ENCODE results near the gene CFAP58. TPM values are rescaled to one million over a fixed set of nuclear protein-coding genes. Genes with fewer than 3 reads are reported as not detected.

CFAP58 gene
- polyA plus RNA-seq, 3 donors: 0.16 TPM; not detected in 2

DNA sequence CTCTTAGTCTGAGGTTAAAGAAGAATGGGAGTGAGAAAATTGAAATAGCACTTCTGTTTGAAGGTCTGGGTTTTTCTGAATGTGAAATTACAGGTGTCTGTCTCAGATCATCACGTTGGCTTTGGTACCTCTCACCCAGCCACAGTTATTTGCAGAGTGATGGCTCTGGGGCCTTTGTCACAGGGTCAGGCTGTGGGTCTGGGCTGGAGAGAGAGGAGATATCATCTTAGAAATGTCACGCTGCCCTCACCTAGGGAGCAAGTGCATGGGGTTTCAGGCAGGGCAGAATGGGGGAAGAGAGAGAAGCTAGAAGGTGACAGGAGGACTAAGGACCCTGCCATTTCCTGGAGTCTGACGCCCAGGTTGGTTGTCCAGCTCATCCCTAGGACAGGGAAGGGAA lies 127.2 kb downstream of the CFAP58 start:
- TF ChIP-seq, protein P1, sequence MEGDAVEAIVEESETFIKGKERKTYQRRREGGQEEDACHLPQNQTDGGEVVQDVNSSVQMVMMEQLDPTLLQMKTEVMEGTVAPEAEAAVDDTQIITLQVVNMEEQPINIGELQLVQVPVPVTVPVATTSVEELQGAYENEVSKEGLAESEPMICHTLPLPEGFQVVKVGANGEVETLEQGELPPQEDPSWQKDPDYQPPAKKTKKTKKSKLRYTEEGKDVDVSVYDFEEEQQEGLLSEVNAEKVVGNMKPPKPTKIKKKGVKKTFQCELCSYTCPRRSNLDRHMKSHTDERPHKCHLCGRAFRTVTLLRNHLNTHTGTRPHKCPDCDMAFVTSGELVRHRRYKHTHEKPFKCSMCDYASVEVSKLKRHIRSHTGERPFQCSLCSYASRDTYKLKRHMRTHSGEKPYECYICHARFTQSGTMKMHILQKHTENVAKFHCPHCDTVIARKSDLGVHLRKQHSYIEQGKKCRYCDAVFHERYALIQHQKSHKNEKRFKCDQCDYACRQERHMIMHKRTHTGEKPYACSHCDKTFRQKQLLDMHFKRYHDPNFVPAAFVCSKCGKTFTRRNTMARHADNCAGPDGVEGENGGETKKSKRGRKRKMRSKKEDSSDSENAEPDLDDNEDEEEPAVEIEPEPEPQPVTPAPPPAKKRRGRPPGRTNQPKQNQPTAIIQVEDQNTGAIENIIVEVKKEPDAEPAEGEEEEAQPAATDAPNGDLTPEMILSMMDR (IDR thresholded peaks at IDR 0.05): no peak
- Histone ChIP-seq H3K9ac (ENCODE audit: insufficient read depth, low read length, poor library complexity, severe bottlenecking) (no peak overlapping the region), H3K4me1 (ENCODE audit: control insufficient read depth in 1 of 2, insufficient read depth in 2 of 2, low read length in 2 of 2) (no peaks in the 10 kb centered on the region), H4K20me1 (ENCODE audit: insufficient read depth, low read length) (no peaks in the 10 kb centered on the region), H3K36me3 (replicated peaks in 1 of 2; ENCODE audit: control insufficient read depth in 1 of 2, insufficient read depth in 2 of 2, low read length in 2 of 2) (no peaks in the 10 kb centered on the region), H3K27ac (ENCODE audit: low read depth in 1 of 2, low read length in 2 of 2) (no peak overlapping the region), H2AFZ (ENCODE audit: insufficient read depth, low read depth, low read length, poor library complexity, severe bottlenecking) (no peak overlapping the region), H3K9me3 (replicated peaks in 1 of 2; ENCODE audit: control insufficient read depth in 1 of 2, insufficient read depth in 1 of 2, low read length in 2 of 2) (no peaks in the 10 kb centered on the region), H3K79me2 (ENCODE audit: insufficient read depth, low read length) (no peaks in the 10 kb centered on the region), H3K27me3 (ENCODE audit: control insufficient read depth in 2 of 2, insufficient read depth in 2 of 2, low read length in 2 of 2) (no peaks in the 10 kb centered on the region), H3K4me2 (replicated peaks; ENCODE audit: extremely low read depth, low read length, poor library complexity, severe bottlenecking) (no peak overlapping the region), H3K4me3 (replicated peaks in 1 of 3; ENCODE audit: low read depth in 2 of 3, low read length in 3 of 3) (no peak overlapping the region)
- DNase-seq: no peak
- Mint-ChIP-seq H3K4me1 (peaks cover 7% of the 10 kb centered on the region), H3K9me3 (peaks cover 0 to 5% (median 0%) of the 10 kb centered on the region in 7 donors), H3K36me3 (no peaks in the 10 kb centered on the region), H3K4me3 (no peak overlapping the region), H3K27ac (no peak overlapping the region), H3K27me3 (ENCODE audit: low read depth in 3 of 3) (peaks cover 2 to 6% (median 2%) of the 10 kb centered on the region in 3 donors)
- intact Hi-C loops (cut with micrococcal nuclease): no loop called here
- WGBS (ENCODE audit: insufficient coverage): 82% methylated on average over 2 of the region's 3 CpGs

DNA sequence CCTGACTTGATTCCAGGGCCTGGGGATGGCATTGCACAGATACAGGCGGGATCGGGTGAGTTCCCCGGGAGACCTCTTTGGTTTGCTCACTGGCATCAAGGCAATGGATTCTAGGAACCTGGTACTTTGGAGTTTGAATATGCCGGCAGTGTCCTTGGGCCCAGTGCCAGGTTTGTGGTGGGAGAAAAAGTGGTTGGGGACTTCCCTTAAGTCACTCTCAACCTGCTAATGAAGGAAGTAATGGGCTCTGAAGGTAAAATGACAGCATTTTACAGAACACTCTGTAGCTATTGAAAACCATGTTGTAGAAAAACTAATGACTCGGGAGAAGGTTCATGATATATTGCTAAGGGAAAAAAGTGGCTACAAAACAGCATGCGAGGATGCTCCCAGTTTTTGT lies 129.9 kb downstream of the CFAP58 start:
- no peak overlapping the region for H3K4me2 ChIP-seq (replicated peaks; ENCODE audit: extremely low read depth, low read length, poor library complexity, severe bottlenecking)
- intact Hi-C loops (cut with micrococcal nuclease): no loop called here

More for the DNA sequence above, 129.9 kb downstream of the CFAP58 start:
- peaks cover 2 to 11% (median 4%) of the 10 kb centered on the region in 3 donors for H3K27me3 Mint-ChIP-seq (ENCODE audit: low read depth in 3 of 3)
- 96% methylated on average over 3 of the region's 6 CpGs for whole genome bisulfite sequencing (ENCODE audit: insufficient coverage)
- H3K9ac ChIP-seq (ENCODE audit: insufficient read depth, low read length, poor library complexity, severe bottlenecking): no peak overlapping the region
- H3K36me3 ChIP-seq (replicated peaks in 1 of 2; ENCODE audit: control insufficient read depth in 1 of 2, insufficient read depth in 2 of 2, low read length in 2 of 2): no peaks in the 10 kb centered on the region
- H3K4me3 Mint-ChIP-seq: no peak overlapping the region
- H2AFZ ChIP-seq (ENCODE audit: insufficient read depth, low read depth, low read length, poor library complexity, severe bottlenecking): no peak overlapping the region
- H3K36me3 Mint-ChIP-seq: no peaks in the 10 kb centered on the region
- peaks cover 0 to 5% (median 0%) of the 10 kb centered on the region in 7 donors for H3K9me3 Mint-ChIP-seq
- TF ChIP-seq, protein P1 (IDR thresholded peaks at IDR 0.05): no peak
- H3K27ac ChIP-seq (ENCODE audit: low read depth in 1 of 2, low read length in 2 of 2): no peak overlapping the region
- H3K4me3 ChIP-seq (replicated peaks in 1 of 3; ENCODE audit: low read depth in 2 of 3, low read length in 3 of 3): no peak overlapping the region
- peaks cover 0 to 2% of the 10 kb centered on the region in 2 donors for H3K27me3 ChIP-seq (ENCODE audit: control insufficient read depth in 2 of 2, insufficient read depth in 2 of 2, low read length in 2 of 2)
- H3K27ac Mint-ChIP-seq: no peak overlapping the region
- no peak for DNase-seq
- no peaks in the 10 kb centered on the region for H3K79me2 ChIP-seq (ENCODE audit: insufficient read depth, low read length)
- H3K4me1 ChIP-seq (ENCODE audit: control insufficient read depth in 1 of 2, insufficient read depth in 2 of 2, low read length in 2 of 2): no peaks in the 10 kb centered on the region
- no peaks in the 10 kb centered on the region for H4K20me1 ChIP-seq (ENCODE audit: insufficient read depth, low read length)
- H3K4me1 Mint-ChIP-seq: peaks cover 7% of the 10 kb centered on the region
- H3K9me3 ChIP-seq (replicated peaks in 1 of 2; ENCODE audit: control insufficient read depth in 1 of 2, insufficient read depth in 1 of 2, low read length in 2 of 2): no peaks in the 10 kb centered on the region
